Suprapubic skin (tissue), 3 donors: ENCODE data around the gene TDRD10.

ENCODE experiments used
- CTCF ChIP-seq, 2 donors: fragments of 200-600 bp in 1 of 2; fragments of 450-650 bp in 1 of 2; sonication (generic) in 1 of 2; IDR thresholded peaks; one replicate each; pipeline ENCODE4 v1.5.1; 2016 to 2019; ENCODE audit warnings: antibody characterized with exemption in 2 of 2, mild to moderate bottlenecking in 1 of 2, moderate library complexity in 1 of 2
- EP300 ChIP-seq: sonication (generic); formaldehyde crosslinking; IDR thresholded peaks from one replicate; pipeline ENCODE4 v1.6.1; 2017; ENCODE audit warnings: antibody characterized with exemption
- POLR2A ChIP-seq, 2 donors: fragments of 450-650 bp; IDR thresholded peaks; one replicate each; pipeline ENCODE4 v1.6.1; 2017; ENCODE audit warnings: antibody characterized with exemption in 2 of 2, mild to moderate bottlenecking in 2 of 2, moderate library complexity in 2 of 2

GRCh38 chr1:154497026-154497806, 4.8 kb upstream of the TDRD10 start:
- TF ChIP-seq POLR2A (IDR thresholded peaks at IDR 0.05) (no peak), EP300 (no peak), CTCF (IDR thresholded peaks at IDR 0.05) (no peak)
